ENCODE measurements around the gene HEY2.

GRCh38 chr6:125784365-125784764 lies 34.9 kb downstream of the HEY2 start:
- TF ChIP-seq, protein P1, sequence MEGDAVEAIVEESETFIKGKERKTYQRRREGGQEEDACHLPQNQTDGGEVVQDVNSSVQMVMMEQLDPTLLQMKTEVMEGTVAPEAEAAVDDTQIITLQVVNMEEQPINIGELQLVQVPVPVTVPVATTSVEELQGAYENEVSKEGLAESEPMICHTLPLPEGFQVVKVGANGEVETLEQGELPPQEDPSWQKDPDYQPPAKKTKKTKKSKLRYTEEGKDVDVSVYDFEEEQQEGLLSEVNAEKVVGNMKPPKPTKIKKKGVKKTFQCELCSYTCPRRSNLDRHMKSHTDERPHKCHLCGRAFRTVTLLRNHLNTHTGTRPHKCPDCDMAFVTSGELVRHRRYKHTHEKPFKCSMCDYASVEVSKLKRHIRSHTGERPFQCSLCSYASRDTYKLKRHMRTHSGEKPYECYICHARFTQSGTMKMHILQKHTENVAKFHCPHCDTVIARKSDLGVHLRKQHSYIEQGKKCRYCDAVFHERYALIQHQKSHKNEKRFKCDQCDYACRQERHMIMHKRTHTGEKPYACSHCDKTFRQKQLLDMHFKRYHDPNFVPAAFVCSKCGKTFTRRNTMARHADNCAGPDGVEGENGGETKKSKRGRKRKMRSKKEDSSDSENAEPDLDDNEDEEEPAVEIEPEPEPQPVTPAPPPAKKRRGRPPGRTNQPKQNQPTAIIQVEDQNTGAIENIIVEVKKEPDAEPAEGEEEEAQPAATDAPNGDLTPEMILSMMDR (optimal IDR thresholded peaks at IDR 0.05 in 1 of 3, IDR thresholded peaks at IDR 0.05 in 1 of 3, conservative IDR thresholded peaks at IDR 0.05 in 1 of 3; ENCODE audit: extremely low read depth in 1 of 3, insufficient read depth in 2 of 3, low read length in 3 of 3): no peak
- no peak for TF ChIP-seq EZH2 (IDR thresholded peaks at IDR 0.05; ENCODE audit: low read length)
